NT2/D1 (cell line): ENCODE results near the gene TTC16.
"Not testable (repeated sequence)": the region's sequence is repeated elsewhere in the genome, so short reads cannot be mapped to it uniquely, and the experiment has no call there.

Experiments used
- DNase-seq: peaks from one replicate; pipeline ENCODE4 v3.0.0-alpha.2; 2011; ENCODE audit warnings: low read depth, low spot score
- H3K27me3 ChIP-seq: 2 replicates; pipeline ENCODE4 v1.6.0; 2011; ENCODE audit warnings: mild to moderate bottlenecking; ENCODE audit not compliant: insufficient read length, insufficient read depth
- H3K36me3 ChIP-seq: 2 replicates; pipeline ENCODE4 v1.6.1; 2011; ENCODE audit warnings: mild to moderate bottlenecking, low read length, mixed read lengths; ENCODE audit not compliant: insufficient read depth, insufficient read length
- H3K4me1 ChIP-seq: 2 replicates; pipeline ENCODE4 v1.5.1; 2011; ENCODE audit not compliant: insufficient read depth, insufficient read length
- H3K4me3 ChIP-seq: 2 replicates; pipeline ENCODE4 v1.5.1; 2011; ENCODE audit warnings: low read depth; ENCODE audit not compliant: insufficient read length
- H3K9ac ChIP-seq: 2 replicates; pipeline ENCODE4 v1.6.0; 2011; ENCODE audit warnings: low read depth; ENCODE audit not compliant: insufficient read length
- H3K9me3 ChIP-seq: 2 replicates; pipeline ENCODE4 v1.5.1; 2011; ENCODE audit warnings: mild to moderate bottlenecking, low read length; ENCODE audit not compliant: insufficient read depth
- SUZ12 ChIP-seq: IDR thresholded peaks from 2 replicates; pipeline ENCODE4 v1.6.1; 2011; ENCODE audit not compliant: insufficient read length, insufficient read depth; ENCODE audit errors: extremely low read depth
- YY1 ChIP-seq: IDR thresholded peaks from 2 replicates; pipeline ENCODE4 v1.6.1; 2011; ENCODE audit not compliant: insufficient read length, insufficient read depth
- ZNF274 ChIP-seq: IDR thresholded peaks from 2 replicates; pipeline ENCODE4 v1.6.1; 2011; ENCODE audit warnings: mild to moderate bottlenecking, low read depth, low read length

Gene TTC16

DNA sequence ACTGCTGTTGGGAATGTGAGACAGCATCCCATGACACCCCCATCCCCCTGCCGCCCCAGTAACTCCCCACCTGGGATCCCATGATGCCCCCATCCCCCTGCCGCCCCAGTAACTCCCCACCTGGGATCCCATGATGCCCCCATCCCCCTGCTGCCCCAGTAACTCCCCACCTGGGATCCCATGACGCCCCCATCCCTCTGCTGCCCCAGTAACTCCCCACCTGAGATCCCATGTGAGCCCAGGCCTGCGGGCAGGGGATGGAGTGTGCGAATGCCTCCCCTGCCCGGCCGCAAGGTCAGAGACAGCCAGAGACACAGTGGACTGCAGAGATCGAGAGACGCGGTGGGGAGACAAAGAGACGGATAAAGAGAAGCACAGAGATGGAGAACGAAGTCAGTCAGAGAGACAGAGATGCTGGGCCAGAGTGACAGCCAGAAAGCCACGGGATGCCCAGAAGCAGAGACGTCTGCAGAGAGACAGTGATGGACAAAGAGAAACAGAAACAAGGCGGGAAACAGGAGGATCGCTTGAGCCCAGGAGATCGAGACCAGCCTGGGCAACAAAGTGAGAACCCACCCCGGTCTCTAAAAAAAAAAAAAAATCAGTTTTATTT, 61.6 kb downstream of the TTC16 start:
- H3K4me1 ChIP-seq, result peaks cover 33% of the 10 kb centered on the region
- no peak overlapping the region for H3K4me3 ChIP-seq
- H3K9ac ChIP-seq, result peak overlapping the region; percentile 4
- no peak for TF ChIP-seq SUZ12
- no peaks in the 10 kb centered on the region for H3K9me3 ChIP-seq
- no peaks in the 10 kb centered on the region for H3K36me3 ChIP-seq
- no peak for DNase-seq
- no peaks in the 10 kb centered on the region for H3K27me3 ChIP-seq

GRCh38 chr9:127778280-127779135, 62.6 kb downstream of the TTC16 start, which contains the start of gene SH2D3C:
SH2D3C (minus strand) TSS chr9:127778666; CDS start chr9:127778627, 39 bp downstream.
- Histone ChIP-seq H3K4me3 (no peak within 1 kb of the TSS), H3K4me1 (peaks cover 37% of the 10 kb centered on the region), H3K9ac (peak within 1 kb of the TSS; percentile 15), H3K27me3 (no peaks in the 10 kb centered on the region), H3K9me3 (no peaks in the 10 kb centered on the region), H3K36me3 (no peaks in the 10 kb centered on the region)
- DNase-seq, result no peak
- TF ChIP-seq ZNF274 (no peak), SUZ12 (no peak), YY1 (no peak)

DNA sequence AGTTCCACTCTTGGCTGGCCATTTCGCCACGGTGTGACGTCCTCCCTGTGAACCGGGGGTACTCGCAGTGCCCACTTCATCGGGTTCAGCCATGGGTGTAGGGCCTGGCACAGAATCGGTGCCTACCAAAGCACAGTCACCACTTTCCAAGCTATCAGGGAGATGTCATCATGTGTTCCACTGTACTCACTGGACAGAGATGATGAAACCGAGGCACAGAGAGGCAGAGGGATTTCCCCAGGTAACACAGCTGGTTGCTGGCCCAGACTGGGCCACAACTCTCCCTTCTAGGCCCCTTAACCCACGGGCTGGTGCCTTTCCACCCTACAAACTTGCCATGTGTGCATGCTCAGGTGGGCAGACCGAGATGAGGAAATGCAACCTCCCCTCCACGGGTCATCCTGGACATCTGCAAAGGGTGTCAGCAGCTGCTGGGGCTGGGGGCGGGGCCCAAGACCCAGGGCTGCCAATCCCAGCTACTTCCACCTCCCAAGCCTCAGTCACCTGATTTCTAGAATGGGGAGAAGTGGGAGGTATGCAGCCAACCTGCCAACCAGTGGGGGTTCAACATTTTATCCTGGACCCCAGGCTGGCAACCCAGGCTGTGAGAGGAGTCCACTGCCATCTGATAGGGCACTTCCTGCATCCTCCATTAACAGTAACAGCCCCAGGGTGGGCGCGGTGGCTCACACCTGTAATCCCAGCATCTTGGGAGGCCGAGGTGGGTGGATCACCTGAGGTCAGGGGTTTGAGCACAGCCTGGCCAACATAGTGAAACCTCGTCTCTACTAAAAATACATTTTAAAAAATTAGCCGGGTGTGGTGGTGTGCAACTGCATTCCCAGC, 63.5 kb downstream of the TTC16 start:
- Histone ChIP-seq H3K4me3 (no peak overlapping the region), H3K4me1 (peaks cover 32% of the 10 kb centered on the region), H3K27me3 (no peaks in the 10 kb centered on the region), H3K9me3 (no peaks in the 10 kb centered on the region), H3K9ac (peak overlapping the region; percentile 15), H3K36me3 (no peaks in the 10 kb centered on the region)
- no peak for DNase-seq
- TF ChIP-seq SUZ12 (no peak), YY1 (no peak), ZNF274 (no peak)

GRCh38 chr9:127780126-127780885, 64.4 kb downstream of the TTC16 start:
- Histone ChIP-seq H3K36me3 (no peaks in the 10 kb centered on the region), H3K9me3 (no peaks in the 10 kb centered on the region), H3K4me1 (peaks cover 34% of the 10 kb centered on the region), H3K4me3 (no peak overlapping the region), H3K27me3 (no peaks in the 10 kb centered on the region), H3K9ac (peak overlapping the region; percentile 58)
- TF ChIP-seq YY1 (no peak), SUZ12 (no peak), ZNF274 (no peak)
- DNase-seq, result no peak

DNA sequence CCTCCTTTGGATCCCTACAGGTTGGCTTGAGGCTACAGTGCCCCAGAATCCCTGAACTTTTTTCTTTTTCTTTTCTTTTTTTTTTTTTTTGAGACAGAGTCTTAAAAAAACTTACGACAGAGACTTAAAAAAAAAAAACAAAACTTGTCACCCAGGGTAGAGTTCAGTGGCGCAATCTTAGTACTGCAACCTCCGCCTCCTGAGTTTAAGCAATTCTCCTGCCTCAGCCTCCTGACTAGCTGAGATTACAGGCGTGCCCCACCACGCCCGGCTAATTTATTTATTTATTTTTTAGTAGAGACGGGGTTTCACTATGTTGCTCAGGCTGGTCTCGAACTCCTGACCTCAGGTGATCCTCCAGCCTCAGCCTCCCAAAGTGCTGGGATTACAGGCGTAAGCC, 65.0 kb downstream of the TTC16 start:
- H3K4me3 ChIP-seq, DNase-seq, H3K9me3 ChIP-seq, H3K27me3 ChIP-seq, H3K9ac ChIP-seq, H3K36me3 ChIP-seq: not testable (repeated sequence)
- H3K4me1 ChIP-seq, result peaks cover 34% of the 10 kb centered on the region
